Retinal pigment epithelial cell (primary cell): ENCODE measurements around the gene VSTM5.

ENCODE experiments used
- DNase-seq: peaks from one replicate; pipeline ENCODE4 v3.0.0-alpha.2; 2010; ENCODE audit warnings: low read depth
- H3K4me3 ChIP-seq: 2 replicates; pipeline ENCODE4 v1.5.1; 2011; ENCODE audit warnings: mild to moderate bottlenecking, low read length, control low read depth, moderate library complexity
- CTCF ChIP-seq: conservative IDR thresholded peaks from 2 replicates; pipeline ENCODE4 v1.5.1; 2011; ENCODE audit warnings: low read depth, low read length, control low read depth, inconsistent platforms

Gene VSTM5

GRCh38 chr11:93842461-93842860, 8.0 kb downstream of the VSTM5 start:
- DNase-seq: peak; percentile 45
- no peak for TF ChIP-seq CTCF
- H3K4me3 ChIP-seq: no peak overlapping the region

GRCh38 chr11:93842034-93842433, 8.4 kb downstream of the VSTM5 start:
- TF ChIP-seq CTCF: no peak
- DNase-seq: no peak
- no peak overlapping the region for H3K4me3 ChIP-seq

GRCh38 chr11:93841446-93841845, 9.0 kb downstream of the VSTM5 start:
- TF ChIP-seq CTCF: no peak
- no peak for DNase-seq
- H3K4me3 ChIP-seq: no peak overlapping the region

GRCh38 chr11:93840981-93841380, 9.4 kb downstream of the VSTM5 start:
- no peak for DNase-seq
- no peak for TF ChIP-seq CTCF
- H3K4me3 ChIP-seq: no peak overlapping the region

GRCh38 chr11:93840180-93840579, 10.2 kb downstream of the VSTM5 start:
- no peak overlapping the region for H3K4me3 ChIP-seq
- no peak for TF ChIP-seq CTCF
- no peak for DNase-seq

GRCh38 chr11:93838967-93839366, 11.5 kb downstream of the VSTM5 start:
- no peak for TF ChIP-seq CTCF
- DNase-seq: no peak
- no peak overlapping the region for H3K4me3 ChIP-seq

GRCh38 chr11:93832780-93833179, 17.6 kb downstream of the VSTM5 start:
- no peak for TF ChIP-seq CTCF
- H3K4me3 ChIP-seq: no peak overlapping the region
- no peak for DNase-seq
